ENCODE measurements around the gene ACTBL2.
"Not testable (repeated sequence)": the region's sequence is repeated elsewhere in the genome, so short reads cannot be mapped to it uniquely, and the experiment has no call there.

The ACTBL2 gene

DNA sequence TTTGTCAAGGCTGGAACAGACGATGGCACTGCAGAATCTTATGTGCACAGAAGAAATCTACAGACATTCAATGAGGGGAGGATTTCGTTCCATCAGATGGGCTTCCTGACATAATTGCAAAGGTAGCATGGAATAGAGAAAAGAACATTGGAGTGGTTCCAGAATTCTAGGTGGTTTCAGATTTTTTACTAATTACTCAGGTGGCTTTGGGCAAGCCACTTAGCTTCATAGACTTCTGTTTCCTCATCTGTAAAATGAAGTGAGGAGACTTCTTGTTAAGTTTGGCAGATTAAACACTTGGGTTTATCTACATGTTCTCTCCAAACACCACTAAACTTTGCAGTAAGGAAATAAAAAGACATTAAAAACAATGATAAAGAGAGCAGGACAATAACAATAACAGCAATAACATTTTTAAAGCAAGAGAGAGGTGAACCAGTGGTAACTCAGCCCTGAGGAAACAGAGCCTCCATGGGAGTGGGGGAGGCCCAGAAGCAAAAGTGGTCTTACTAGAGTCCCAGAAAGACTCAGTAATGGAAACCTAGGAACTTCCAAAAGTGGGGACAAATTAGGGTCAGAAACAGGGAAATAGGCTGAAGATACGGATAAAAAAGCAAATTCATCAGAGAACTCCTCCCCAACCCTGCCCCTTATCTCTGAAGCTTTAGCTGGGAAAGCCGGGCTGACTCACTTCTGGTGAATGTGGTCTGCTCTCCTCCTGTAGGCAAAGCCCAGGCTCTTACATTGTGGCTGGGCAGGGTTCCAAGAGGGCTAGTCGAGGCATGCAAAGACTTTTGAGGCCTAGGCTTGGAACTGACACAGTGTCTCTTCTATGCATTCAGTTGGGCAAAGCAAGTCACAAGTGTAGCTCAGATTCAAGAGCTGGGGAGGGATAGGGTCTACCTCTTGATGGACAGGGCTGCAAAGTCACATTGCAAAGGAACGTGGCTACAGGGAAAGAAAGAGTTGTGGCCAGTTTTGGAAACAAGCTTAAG lies 11.8 kb upstream of the ACTBL2 start:
- peak; percentile 70 for DNase-seq

DNA sequence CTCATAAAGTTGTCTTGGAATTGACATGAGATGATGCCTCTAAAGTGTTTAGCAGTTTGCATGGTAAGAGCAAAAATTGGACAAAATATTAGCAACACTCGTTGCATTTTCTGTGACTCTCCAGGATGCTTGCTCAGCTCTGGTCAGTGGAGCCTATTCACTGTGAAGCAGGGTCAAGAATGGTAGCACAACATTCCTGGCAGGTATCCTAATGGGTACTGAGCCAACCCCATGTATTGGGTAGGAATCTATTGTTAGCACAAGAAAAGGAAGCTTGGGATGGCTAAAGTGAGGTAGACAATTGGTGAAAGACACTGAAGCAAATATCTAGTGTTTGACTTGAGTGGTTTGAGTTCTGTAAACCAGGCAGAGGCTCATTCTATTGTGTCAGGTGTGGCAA lies 10.4 kb upstream of the ACTBL2 start:
- DNase-seq = no peak

- DNase-seq = no peak
Observed at GRCh38 chr5:57492632-57493031, 10.0 kb upstream of the ACTBL2 start.

DNA sequence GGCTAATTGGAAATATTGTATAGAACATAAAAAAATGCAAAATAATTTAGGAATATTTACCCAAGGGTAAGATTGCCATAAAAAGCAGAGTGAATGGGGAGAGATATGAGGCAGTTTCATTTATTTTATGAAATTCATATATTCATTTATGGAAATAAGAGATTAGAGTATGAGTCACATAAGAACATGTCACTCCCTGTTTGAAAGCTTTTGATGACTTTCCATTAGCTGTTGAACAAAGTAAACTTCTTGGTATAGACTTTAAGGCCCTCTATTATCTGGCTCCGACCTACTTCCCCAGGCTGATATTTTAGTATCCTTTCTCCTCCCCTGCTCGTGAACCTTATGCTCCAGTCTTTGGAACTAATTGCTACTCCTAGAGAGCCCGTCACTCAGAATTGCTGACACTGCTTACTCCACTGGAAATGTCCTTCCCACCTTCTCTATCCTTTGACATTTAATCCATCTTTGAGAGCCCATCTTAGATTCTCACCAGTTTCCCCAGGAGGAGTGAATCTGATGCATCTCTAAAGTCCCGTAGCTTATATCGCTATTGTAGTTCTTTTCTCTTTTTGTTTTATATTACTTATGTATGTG lies 8.9 kb upstream of the ACTBL2 start:
- no peak for DNase-seq

DNA sequence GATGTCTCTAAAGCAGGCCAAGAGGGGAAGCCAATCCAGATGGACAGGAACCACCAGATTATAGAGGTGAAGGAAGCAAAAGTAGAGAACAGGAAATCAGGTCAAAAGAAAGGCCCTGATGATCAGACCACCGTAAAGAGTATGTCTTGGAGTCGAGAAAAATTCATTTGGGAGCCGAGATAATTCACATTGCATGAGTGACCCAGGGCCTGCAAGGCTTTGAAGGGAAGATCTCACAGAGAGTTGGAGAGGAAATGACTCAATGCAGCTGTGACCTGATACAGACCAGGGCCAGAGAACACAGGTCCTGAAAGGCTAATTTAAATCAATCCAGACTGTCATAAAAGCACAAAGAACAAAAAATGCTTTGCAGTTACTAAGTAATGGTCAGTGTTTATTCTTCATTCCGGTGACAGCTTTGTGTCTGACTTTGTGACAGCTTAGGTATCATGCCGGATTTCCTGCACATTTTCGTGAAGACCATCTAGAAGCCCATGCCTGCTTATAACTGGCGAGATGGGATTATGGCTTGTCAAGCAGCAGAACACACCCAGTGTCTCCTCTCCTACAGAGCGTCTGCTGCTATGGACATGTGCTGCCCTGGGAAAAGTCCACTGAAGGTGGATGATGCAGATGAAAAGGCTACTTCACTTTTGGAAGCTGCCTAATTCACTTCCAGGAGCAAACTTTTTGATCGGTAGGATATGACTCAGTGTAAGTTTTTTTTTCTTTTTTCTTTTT lies 5.8 kb upstream of the ACTBL2 start:
- DNase-seq = no peak

GRCh38 chr5:57486027-57486602 lies 3.5 kb upstream of the ACTBL2 start:
- DNase-seq = no peak

DNA sequence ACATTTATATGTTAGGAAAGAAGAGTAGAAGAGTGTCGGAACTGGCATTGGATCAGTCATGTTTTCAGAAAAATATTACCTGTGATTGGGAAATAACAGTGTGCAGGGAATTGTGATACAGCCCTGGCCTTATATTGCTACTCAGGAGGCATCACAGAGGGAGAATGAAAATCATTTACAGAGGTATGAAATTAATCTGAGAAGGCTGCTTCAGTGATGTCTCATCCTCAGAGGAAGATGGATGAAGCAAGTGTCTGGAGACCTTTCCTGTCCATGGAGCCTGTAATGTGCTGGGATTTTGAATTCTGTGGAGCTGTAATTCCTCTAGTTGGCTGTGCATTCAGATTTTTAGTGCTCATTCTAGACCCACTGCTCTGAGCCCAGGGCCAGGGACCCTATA lies 3.8 kb downstream of the ACTBL2 start:
- DNase-seq = no peak

GRCh38 chr5:57476601-57477056 lies 6.0 kb downstream of the ACTBL2 start:
- DNase-seq = no peak

GRCh38 chr5:57470339-57470738 lies 12.3 kb downstream of the ACTBL2 start:
- DNase-seq = no peak

DNA sequence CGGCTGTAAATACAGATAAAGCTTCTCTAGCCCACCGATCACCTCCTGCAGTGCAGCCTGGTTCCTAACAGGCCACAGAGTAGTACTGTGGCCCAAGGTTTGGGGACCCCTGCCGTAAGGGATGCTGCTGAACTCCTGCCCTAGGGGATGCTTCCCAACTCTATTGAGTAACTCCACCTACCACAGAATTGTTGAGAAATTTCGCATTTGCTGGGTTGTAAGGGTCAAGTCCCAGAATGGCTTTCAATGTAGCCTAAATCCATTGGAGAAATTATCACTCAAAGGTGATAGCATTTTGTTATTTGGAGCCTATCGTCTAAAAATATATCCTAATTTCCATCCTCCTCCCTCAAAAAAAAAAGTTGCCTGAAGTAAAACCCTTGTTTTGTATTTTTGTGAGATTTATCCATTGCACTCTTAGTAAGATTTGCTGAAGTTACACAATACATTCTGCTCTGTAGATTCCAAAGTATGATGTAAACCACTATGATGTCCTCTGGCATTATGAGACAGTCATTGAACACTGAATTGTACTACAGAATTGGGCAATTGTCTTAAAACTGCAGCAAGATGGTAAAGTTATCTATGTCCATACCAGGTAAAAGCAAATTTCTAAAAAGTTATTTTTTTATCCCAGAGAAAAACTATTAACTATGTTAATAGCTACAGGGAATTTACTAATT lies 14.0 kb downstream of the ACTBL2 start:
- no peak for DNase-seq

- no peak for DNase-seq
Observed at GRCh38 chr5:57466544-57466943, 16.1 kb downstream of the ACTBL2 start.

DNA sequence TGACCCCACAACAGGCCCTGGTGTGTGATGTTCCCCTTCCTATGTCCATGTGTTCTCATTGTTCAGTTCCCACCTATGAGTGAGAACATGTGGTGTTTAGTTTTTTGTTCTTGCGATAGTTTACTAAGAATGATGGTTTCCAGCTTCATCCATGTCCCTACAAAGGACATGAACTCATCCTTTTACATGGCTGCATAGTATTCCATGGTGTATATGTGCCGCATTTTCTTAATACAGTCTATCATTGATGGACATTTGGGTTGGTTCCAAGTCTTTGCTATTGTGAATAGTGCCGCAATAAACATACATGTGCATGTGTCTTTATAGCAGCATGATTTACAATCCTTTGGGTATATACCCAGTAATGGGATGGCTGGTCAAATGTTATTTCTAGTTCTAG lies 22.6 kb downstream of the ACTBL2 start:
- not testable (repeated sequence) for DNase-seq

DNA sequence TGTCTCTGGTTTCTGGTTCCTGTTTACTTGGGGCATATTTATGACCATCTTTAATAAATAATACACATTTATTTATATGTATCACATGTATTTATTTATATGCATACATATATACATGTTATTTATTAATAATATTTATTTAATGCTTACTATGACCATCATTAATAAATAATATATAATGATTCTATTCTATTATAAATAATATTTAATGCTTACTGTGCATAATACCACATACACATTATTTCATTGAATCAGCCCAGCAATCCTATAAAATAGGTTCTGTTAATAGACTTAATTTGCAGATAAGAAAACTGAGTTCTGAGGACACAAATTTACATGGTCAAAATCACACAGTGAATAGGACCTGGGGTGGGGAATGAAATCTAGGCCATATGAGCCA lies 24.2 kb downstream of the ACTBL2 start:
- DNase-seq = no peak

DNA sequence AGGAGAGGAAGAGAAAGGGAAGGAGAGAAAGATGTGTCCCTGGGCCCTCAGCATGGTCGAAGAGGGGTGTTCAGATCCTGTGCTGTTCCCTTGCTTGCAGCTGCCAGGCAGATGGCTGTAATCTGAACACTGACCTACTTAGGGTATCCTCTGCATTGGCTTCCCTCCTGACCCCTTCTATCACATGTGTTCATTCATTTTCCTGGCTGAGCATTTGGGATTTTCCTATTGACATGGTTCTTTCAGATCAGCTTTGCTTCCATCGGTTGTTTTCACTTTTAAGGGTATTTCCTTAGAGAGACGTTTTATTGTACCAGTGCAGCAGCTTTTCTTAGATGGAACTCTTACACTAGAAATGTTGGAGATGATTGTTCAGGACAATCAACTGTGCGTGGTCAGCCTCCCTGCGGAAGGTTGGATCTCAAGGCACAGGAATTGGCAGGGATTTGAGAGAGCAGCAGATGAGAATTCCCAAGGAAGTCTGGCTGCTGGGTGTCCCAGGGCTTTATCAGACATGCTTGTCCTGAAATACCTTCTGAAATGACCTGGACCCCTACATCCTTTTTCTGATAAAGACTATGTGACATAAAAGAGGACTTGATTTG lies 26.0 kb downstream of the ACTBL2 start:
- DNase-seq = no peak

- peak; percentile 59 for DNase-seq
Observed at GRCh38 chr5:57455511-57456455, 26.8 kb downstream of the ACTBL2 start.

GRCh38 chr5:57454896-57455295 lies 27.7 kb downstream of the ACTBL2 start:
- no peak for DNase-seq

DNA sequence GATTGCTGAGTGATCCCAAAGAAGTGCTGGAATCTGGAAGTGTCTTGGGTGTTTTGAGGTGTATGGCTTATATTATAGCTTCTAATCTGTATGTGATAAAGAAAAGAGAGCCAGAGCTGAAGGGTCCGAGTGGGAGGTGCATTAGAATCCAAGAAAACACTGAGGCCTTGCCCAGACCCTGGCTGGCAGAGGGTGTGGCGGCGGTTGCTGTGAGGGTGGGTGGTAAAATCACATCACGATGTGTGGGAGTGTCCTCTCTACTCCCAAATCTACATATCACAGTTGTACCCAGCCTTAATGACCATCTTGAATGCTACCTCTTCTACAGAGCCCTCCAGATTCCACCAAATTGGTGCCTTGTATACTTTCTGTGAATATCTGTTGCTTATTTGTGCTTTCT lies 28.9 kb downstream of the ACTBL2 start:
- no peak for DNase-seq

- DNase-seq = no peak
Observed at GRCh38 chr5:57452885-57453284, 29.7 kb downstream of the ACTBL2 start.

- no peak for DNase-seq
Observed at GRCh38 chr5:57450991-57451876, 31.4 kb downstream of the ACTBL2 start.

DNA sequence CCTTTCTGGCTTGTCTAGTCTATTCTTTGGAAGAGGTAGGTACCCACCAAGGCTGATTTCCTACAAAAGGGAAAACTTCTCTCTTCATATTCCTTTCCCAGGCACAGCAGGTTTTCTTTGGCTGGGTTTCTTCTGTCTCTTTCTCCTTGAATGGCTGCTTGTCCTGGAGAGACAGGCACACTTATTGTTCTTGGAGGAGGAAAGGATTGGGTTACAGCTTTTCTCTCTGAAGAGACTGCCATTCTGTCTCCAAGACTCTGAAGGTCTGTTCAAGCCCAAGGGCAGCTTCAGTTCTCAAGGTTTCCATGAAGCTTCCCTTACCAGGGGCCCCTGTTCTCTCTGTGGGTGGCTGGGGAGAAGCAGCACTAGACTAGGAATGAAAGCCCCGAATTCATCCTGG lies 33.9 kb downstream of the ACTBL2 start:
- DNase-seq = no peak

All from NCI-H1048 (cell line).